ENCODE data around the gene AP4E1.
"Not testable (repeated sequence)": the region's sequence is repeated elsewhere in the genome, so short reads cannot be mapped to it uniquely, and the experiment has no call there.

The AP4E1 gene

DNA sequence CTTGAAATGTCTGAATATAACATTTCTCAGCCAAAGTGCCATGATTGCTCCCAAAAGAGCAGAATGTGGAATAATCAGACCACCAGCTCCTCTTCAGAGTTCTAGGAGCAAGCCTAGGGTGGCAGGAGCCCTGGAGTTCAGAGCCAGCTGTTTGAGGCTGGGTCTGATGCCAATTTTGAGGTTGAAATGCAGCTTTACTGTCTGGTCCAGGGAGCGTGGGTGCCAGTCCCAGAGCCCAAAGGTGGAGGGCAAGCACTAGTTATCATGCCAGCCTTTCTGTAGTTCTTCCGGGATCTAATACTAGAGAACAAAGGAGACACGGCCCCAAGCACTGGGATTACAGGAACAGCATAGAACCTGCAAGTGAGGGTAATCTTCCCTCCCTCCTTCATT, 117.0 kb downstream of the AP4E1 start:
- Histone ChIP-seq H3K4me3 (ENCODE audit: low read depth in 1 of 2, low read length in 2 of 2) (no peak overlapping the region), H3K27ac (ENCODE audit: low read length) (no peak overlapping the region), H3K9ac (ENCODE audit: low read depth, low read length) (no peak overlapping the region), H3K9me3 (ENCODE audit: insufficient read depth, low read length, severe bottlenecking) (no peaks in the 10 kb centered on the region), H2AFZ (ENCODE audit: low read depth, low read length) (no peak overlapping the region), H4K20me1 (ENCODE audit: insufficient read depth, low read length) (no peaks in the 10 kb centered on the region), H3K4me1 (ENCODE audit: insufficient read depth, low read length) (no peaks in the 10 kb centered on the region), H3K4me2 (ENCODE audit: insufficient read depth, low read length) (no peak overlapping the region), H3K79me2 (ENCODE audit: insufficient read depth, low read length) (no peaks in the 10 kb centered on the region), H3K27me3 (ENCODE audit: insufficient read depth, low read length, poor library complexity) (no peaks in the 10 kb centered on the region), H3K36me3 (ENCODE audit: insufficient read depth, low read length) (no peaks in the 10 kb centered on the region)
- DNase-seq (no peak), ATAC-seq (ENCODE audit: insufficient read depth, low read depth) (no peak)
- no peak for TF ChIP-seq EZH2 (IDR thresholded peaks at IDR 0.05; ENCODE audit: borderline replicate concordance, low read depth, low read length, severe bottlenecking)
- TF ChIP-seq CTCF (IDR thresholded peaks at IDR 0.05; ENCODE audit: borderline replicate concordance, extremely low read depth, low read length, poor library complexity, severe bottlenecking), result no peak

DNA sequence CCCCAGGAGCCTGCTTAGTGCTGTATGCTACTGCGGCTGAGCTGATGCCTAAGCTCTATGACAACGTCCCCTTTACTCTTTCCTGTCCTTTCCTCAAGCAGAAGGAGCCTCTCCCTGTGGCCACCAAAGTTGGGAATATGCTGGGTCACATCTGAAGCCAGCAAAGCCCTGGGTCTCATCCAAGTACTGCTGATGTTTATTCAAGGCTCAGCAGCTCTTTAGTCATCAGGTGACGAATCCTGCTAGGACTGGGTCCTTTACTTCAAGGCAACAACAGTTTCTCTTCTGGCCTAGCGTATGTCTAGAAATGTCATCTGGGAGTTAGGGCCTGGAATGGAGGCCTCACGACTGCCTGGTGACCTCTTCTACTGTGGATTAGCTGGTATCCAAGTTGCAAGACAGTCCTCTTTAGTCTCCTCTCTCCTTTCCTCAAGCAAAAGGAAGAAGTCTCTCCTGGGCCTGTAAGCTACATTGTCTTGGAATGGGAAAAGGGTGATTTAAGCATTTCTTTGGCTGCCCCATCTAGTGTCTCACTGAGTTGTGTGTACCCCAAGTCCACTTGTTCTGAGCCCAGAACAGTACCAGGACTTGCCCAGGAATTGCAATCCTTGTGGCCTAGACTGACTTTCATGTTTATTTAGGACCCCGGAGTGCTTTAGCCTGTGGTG, 122.3 kb downstream of the AP4E1 start:
- H3K9ac ChIP-seq (ENCODE audit: low read depth, low read length), result no peak overlapping the region
- no peaks in the 10 kb centered on the region for H3K4me1 ChIP-seq (ENCODE audit: insufficient read depth, low read length)
- H4K20me1 ChIP-seq (ENCODE audit: insufficient read depth, low read length), result no peaks in the 10 kb centered on the region
- no peaks in the 10 kb centered on the region for H3K9me3 ChIP-seq (ENCODE audit: insufficient read depth, low read length, severe bottlenecking)
- no peak overlapping the region for H3K4me2 ChIP-seq (ENCODE audit: insufficient read depth, low read length)
- DNase-seq (no peak), ATAC-seq (ENCODE audit: insufficient read depth, low read depth) (no peak)
- no peaks in the 10 kb centered on the region for H3K36me3 ChIP-seq (ENCODE audit: insufficient read depth, low read length)
- H3K79me2 ChIP-seq (ENCODE audit: insufficient read depth, low read length), result no peaks in the 10 kb centered on the region
- no peaks in the 10 kb centered on the region for H3K27me3 ChIP-seq (ENCODE audit: insufficient read depth, low read length, poor library complexity)
- TF ChIP-seq EZH2 (IDR thresholded peaks at IDR 0.05; ENCODE audit: borderline replicate concordance, low read depth, low read length, severe bottlenecking) (no peak), CTCF (IDR thresholded peaks at IDR 0.05; ENCODE audit: borderline replicate concordance, extremely low read depth, low read length, poor library complexity, severe bottlenecking) (no peak)
- no peak overlapping the region for H3K4me3 ChIP-seq (ENCODE audit: low read depth in 1 of 2, low read length in 2 of 2)
- H2AFZ ChIP-seq (ENCODE audit: low read depth, low read length), result no peak overlapping the region
- H3K27ac ChIP-seq (ENCODE audit: low read length), result no peak overlapping the region

DNA sequence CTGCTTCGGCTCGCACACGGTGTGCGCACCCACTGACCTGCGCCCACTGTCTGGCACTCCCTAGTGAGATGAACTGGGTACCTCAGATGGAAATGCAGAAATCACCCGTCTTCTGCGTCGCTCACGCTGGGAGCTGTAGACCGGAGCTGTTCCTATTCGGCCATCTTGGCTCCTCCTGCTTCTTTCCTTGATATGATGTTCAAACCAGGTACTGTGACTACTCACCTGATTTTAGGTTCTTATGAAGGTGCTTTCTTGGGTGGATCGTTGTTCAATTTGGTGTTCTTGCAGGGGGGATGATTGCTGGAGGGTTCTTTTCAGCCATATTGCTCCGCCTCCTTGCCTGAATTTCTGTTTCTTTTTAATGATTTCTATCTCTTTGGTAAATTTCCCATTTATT, 129.0 kb downstream of the AP4E1 start:
- not testable (repeated sequence) for H3K79me2 ChIP-seq (ENCODE audit: insufficient read depth, low read length); H3K9ac ChIP-seq (ENCODE audit: low read depth, low read length); H3K4me3 ChIP-seq (ENCODE audit: low read depth in 1 of 2, low read length in 2 of 2); H3K27me3 ChIP-seq (ENCODE audit: insufficient read depth, low read length, poor library complexity); ATAC-seq (ENCODE audit: insufficient read depth, low read depth); H3K4me1 ChIP-seq (ENCODE audit: insufficient read depth, low read length); H3K27ac ChIP-seq (ENCODE audit: low read length); H3K36me3 ChIP-seq (ENCODE audit: insufficient read depth, low read length); DNase-seq; H4K20me1 ChIP-seq (ENCODE audit: insufficient read depth, low read length); H3K4me2 ChIP-seq (ENCODE audit: insufficient read depth, low read length); H3K9me3 ChIP-seq (ENCODE audit: insufficient read depth, low read length, severe bottlenecking); H2AFZ ChIP-seq (ENCODE audit: low read depth, low read length)

- Histone ChIP-seq H3K27me3 (ENCODE audit: insufficient read depth, low read length, poor library complexity) (no peaks in the 10 kb centered on the region), H3K9me3 (ENCODE audit: insufficient read depth, low read length, severe bottlenecking) (no peaks in the 10 kb centered on the region), H4K20me1 (ENCODE audit: insufficient read depth, low read length) (no peaks in the 10 kb centered on the region), H3K4me3 (ENCODE audit: low read depth in 1 of 2, low read length in 2 of 2) (no peak overlapping the region), H3K4me2 (ENCODE audit: insufficient read depth, low read length) (no peak overlapping the region), H2AFZ (ENCODE audit: low read depth, low read length) (no peak overlapping the region), H3K79me2 (ENCODE audit: insufficient read depth, low read length) (no peaks in the 10 kb centered on the region), H3K4me1 (ENCODE audit: insufficient read depth, low read length) (no peaks in the 10 kb centered on the region), H3K36me3 (ENCODE audit: insufficient read depth, low read length) (no peaks in the 10 kb centered on the region), H3K9ac (ENCODE audit: low read depth, low read length) (no peak overlapping the region), H3K27ac (ENCODE audit: low read length) (no peak overlapping the region)
- DNase-seq, result no peak
- TF ChIP-seq EZH2 (IDR thresholded peaks at IDR 0.05; ENCODE audit: borderline replicate concordance, low read depth, low read length, severe bottlenecking), result no peak
- no peak for TF ChIP-seq CTCF (IDR thresholded peaks at IDR 0.05; ENCODE audit: borderline replicate concordance, extremely low read depth, low read length, poor library complexity, severe bottlenecking)
- ATAC-seq (ENCODE audit: insufficient read depth, low read depth), result no peak
These were observed 129.9 kb downstream of the AP4E1 start for GRCh38 chr15:51038162-51038973.

All from DND-41 (cell line).